Breast epithelium (tissue), 3 donors: ENCODE data around the gene KREMEN2.

Experiments
- POLR2AphosphoS5 ChIP-seq, 3 donors: sonication (generic); formaldehyde crosslinking; IDR thresholded peaks; one replicate each; pipeline ENCODE4 v1.6.1; 2017; ENCODE audit warnings: antibody characterized with exemption in 3 of 3
- TF ChIP-seq, protein P1 (sequence below), 3 donors: fragments of 450-650 bp; IDR thresholded peaks; one replicate each; pipeline ENCODE4 v1.5.1; 2016 to 2017; ENCODE audit warnings: antibody characterized with exemption in 3 of 3, mild to moderate bottlenecking in 3 of 3, moderate library complexity in 3 of 3

- TF ChIP-seq, protein P1, sequence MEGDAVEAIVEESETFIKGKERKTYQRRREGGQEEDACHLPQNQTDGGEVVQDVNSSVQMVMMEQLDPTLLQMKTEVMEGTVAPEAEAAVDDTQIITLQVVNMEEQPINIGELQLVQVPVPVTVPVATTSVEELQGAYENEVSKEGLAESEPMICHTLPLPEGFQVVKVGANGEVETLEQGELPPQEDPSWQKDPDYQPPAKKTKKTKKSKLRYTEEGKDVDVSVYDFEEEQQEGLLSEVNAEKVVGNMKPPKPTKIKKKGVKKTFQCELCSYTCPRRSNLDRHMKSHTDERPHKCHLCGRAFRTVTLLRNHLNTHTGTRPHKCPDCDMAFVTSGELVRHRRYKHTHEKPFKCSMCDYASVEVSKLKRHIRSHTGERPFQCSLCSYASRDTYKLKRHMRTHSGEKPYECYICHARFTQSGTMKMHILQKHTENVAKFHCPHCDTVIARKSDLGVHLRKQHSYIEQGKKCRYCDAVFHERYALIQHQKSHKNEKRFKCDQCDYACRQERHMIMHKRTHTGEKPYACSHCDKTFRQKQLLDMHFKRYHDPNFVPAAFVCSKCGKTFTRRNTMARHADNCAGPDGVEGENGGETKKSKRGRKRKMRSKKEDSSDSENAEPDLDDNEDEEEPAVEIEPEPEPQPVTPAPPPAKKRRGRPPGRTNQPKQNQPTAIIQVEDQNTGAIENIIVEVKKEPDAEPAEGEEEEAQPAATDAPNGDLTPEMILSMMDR (IDR thresholded peaks at IDR 0.05): no peak
- no peak for TF ChIP-seq POLR2AphosphoS5 (IDR thresholded peaks at IDR 0.05)
Observed at GRCh38 chr16:2956579-2956956, 7.5 kb upstream of the KREMEN2 start.
